Stimulated activated CD8-positive, alpha-beta memory T cell treated with anti-CD3 and anti-CD28 coated beads, Interleukin-15, amount 100 ng/mL, for 4 hours (primary cell): ENCODE results near the gene FOSB.

Experiments
- DNase-seq, 2 donors: peaks; one replicate each; pipeline ENCODE4 v3.0.0-alpha.2; 2020; ENCODE audit warnings: low read depth in 2 of 2

The FOSB gene

GRCh38 chr19:45524575-45525129 lies 56.9 kb downstream of the FOSB start:
- no peak for DNase-seq
